Measurements from ENCODE around the gene CDH18.

DNA sequence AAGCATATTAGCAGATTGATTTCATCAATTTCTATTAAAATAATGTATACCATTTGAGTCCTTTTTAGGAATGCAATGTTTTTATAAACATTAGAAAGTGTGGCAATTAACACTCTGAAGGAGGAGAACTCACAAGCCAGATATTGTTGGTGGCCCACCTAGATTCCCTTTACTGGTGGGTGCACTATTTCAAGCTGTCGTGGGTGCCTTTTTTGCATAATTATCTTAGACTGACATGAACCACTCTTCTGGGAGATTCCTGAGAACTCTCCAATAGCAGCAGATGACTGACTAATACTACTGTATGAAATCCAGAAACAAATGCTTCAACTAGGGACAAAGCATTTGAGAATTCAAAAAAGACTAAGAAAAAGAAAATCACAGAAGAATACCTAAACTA lies 526.0 kb downstream of the CDH18 start:
- TF ChIP-seq EZH2 (IDR thresholded peaks at IDR 0.05; ENCODE audit: borderline replicate concordance, low read depth, low read length, severe bottlenecking), result no peak
- no peak for TF ChIP-seq CTCF (IDR thresholded peaks at IDR 0.05; ENCODE audit: borderline replicate concordance, extremely low read depth, low read length, poor library complexity, severe bottlenecking)

All from DND-41 (cell line).